PFSK-1 (cell line): ENCODE results near the gene PPP1R1B.

Experiments used
- POLR2AphosphoS5 ChIP-seq: IDR thresholded peaks from 2 replicates; pipeline ENCODE4 v1.6.1; 2012; ENCODE audit warnings: low read depth, mild to moderate bottlenecking, control low read depth, low read length, moderate library complexity
- REST ChIP-seq, 2 experiments: IDR thresholded peaks; 2 replicates each; pipeline versions ENCODE4 v1.6.1 to v1.8.0; 2011 to 2012; ENCODE audit warnings: low read depth in 2 of 2, low read length in 2 of 2, control low read depth in 1 of 2, inconsistent platforms in 1 of 2, mild to moderate bottlenecking in 1 of 2, moderate library complexity in 1 of 2; ENCODE audit not compliant: insufficient read depth in 1 of 2

- TF ChIP-seq REST (IDR thresholded peaks at IDR 0.05; ENCODE audit: insufficient read depth in 1 of 2, low read depth in 2 of 2, low read length in 2 of 2) (no peak), POLR2AphosphoS5 (no peak)
These were observed 37.2 kb downstream of the PPP1R1B start for GRCh38 chr17:39663688-39664580.
